NCI-H748 (cell line): Measurements from ENCODE around the gene ZMPSTE24.
"Not testable (repeated sequence)": the region's sequence is repeated elsewhere in the genome, so short reads cannot be mapped to it uniquely, and the experiment has no call there.

Experiments used
- DNase-seq: peaks from one replicate; lab custom pipeline; 2025; ENCODE audit not compliant: unreplicated experiment; lab: John Stamatoyannopoulos, UW

The ZMPSTE24 gene

DNA sequence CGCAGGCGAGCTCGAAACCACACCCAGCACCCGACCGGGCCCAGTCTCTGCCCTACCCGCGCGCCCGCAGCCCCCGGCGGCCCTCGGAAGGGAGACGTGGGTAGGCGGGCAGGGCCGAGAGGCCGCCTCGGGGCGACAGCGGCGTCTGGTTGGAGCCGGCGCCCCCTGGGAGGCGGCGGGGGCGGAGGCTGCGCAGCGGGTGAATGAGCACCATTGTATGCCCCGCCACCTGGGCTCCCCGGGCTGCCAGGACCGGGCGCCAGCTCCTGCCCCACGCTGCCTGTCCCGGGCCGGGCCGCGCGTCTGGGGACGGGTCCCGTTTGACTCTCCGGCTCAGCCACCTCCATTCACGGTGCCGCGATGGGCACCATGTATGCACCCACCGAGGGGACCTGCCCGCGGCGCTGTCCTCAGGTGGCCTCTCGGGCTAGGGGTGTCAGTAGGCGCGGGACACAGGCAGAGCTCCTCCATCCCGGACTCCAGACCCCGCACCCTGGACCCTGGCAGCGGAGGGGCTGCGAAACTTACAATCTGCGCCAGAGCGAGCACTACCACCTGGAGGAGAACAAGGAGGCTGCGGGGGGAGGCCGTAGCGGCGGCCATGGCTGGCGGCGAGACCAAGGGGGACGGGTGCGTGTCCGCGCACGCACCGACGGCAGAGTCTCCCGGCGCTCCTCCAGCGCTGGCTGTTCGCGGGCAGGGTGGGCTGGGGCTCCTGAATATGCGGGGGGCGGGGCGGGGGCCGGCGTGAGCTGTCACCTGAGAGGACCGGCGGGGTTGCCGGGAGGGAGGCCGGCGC, 58.8 kb downstream of the ZMPSTE24 start, which contains the start of gene COL9A2:
COL9A2 (minus strand) TSS at position 692 of the 799 bp plus-strand sequence; CDS start at position 603, 89 bp downstream.
- DNase-seq, result peak; percentile 92

DNA sequence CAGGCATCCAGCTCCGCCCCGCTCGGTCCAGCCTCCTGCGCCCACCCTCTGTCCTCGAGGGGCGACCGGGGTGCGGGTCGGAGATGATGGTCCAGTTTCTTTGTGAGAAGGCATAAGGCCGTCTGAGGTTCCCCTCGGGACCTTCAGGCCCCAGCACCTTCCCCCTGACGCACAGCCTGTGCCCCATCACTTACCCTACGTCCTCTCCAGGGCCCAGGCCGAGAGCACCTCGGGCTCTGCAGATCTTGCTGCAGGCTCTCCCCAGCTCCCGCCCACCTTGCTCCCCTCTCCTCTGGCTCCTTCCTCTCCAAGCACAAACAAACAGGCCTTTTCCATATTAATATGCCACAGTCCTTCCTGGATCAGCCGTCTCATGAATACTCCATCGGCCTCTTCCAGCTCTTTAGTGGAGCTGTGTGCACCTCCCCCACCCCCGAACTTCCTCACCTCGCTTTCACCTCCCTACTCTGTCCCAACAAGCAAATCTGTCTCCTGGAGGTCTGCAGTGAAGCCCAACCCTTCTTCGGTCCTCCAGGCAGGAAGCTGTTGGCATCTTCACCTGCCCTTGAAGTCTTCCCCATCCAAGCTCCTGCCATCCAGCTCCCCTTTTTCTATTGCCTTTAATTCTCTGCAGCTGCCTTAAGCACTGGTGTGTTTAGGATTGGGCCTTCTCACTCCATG, 59.5 kb downstream of the ZMPSTE24 start:
- no peak for DNase-seq

DNA sequence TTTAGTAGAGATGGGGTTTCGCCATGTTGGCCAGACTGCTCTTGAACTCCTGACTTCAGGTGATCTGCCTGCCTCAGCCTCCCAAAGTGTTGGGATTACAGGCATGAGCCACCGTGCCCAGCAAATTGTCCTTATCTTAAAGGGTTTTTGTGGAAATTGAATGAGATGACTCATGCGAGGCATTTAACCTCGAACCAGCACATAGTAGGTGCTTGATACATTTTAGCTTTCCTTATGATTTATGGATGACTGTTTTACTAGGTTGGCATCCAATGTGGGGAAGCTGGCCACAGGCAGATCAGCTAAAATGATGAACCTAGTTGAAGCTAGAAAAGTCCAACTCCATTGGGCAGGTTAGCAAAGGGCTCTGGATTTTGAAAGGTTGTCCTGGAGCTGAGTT, 60.4 kb downstream of the ZMPSTE24 start:
- DNase-seq, result no peak

DNA sequence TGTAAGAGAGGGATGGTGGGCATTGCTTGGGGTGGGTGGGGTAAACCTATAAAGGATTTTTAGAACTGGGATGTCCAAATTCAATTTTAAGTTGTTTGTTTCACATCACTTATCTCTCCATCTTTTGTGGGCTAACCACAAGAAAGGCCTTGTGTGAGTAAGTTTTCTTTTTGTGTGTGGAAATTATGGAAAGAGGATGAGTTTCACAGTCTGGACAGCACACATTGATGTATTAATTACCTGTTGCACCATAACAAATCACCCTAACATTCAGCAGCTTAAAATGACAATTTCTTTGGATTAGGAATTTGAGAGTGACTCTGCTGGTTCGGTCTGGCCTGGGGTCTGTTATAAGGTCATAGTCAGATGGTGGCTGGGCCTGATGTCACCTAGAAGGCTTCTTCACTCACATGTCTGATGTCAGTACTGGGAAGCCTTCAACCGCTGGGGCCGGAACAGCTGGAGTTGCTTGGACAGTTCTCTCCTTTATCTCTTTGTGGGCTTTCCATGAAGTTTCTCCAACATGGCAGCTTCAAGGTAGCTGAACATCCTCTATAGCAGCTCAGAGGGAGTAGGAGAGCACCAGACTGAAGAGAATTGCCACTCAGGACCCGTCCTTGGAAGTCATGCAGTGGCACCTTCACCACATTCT, 61.1 kb downstream of the ZMPSTE24 start:
- no peak for DNase-seq

DNA sequence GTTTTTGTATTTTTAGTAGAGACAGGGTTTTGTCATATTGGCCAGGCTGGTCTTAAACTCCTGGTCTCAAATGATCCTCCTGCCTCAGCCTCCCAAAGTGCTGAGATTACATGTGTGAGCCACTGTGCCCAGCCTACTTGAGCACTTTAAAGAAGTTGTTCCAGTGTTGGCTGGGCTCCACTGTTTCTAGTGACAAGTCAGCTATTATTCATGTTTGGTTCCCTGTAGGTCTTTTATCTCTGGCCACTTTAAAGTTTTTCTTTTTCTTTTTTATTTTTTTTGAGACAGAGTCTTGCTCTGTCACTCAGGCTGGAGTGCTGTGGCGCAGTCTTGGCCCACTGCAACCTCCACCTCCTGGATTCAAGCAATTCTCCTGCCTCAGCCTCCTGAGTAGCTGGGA, 73.4 kb downstream of the ZMPSTE24 start:
- not testable (repeated sequence) for DNase-seq

DNA sequence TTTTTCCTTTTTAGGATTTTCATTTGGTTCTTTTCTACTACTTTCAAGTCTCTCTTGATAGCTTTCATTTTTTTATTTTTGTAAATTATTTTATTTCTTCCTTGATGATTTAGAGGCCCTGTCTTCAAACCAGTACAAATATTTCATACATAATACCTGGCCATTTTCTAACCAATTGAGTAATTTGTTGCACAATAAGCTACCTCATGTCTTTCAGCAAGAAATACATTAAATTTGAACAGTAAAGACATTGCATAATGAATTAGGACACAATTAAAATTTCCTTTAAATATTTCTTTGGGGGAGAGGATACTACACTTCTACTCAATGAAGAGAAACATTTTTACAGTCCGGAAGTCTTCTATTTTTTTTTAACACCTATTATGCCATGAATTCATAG, 74.7 kb downstream of the ZMPSTE24 start:
- DNase-seq, result no peak

DNA sequence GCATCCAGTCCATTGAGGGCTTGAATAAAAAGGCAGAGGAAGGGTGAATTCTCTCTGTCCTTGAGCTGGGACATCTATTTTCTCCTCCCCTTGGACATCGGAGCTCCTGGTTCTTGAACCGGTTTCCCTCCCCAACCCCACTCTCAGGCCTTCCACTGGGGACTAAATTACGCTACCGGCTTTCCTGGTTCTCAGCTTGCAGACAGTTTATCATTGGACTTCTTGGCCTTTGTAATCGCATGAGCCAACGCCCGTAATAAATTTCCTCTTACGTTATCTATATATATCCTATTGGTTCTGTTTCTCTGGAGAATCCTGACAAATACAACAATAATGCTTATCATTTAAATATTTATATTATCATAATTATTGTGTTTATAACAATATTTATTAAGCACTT, 79.4 kb downstream of the ZMPSTE24 start:
- DNase-seq, result no peak

DNA sequence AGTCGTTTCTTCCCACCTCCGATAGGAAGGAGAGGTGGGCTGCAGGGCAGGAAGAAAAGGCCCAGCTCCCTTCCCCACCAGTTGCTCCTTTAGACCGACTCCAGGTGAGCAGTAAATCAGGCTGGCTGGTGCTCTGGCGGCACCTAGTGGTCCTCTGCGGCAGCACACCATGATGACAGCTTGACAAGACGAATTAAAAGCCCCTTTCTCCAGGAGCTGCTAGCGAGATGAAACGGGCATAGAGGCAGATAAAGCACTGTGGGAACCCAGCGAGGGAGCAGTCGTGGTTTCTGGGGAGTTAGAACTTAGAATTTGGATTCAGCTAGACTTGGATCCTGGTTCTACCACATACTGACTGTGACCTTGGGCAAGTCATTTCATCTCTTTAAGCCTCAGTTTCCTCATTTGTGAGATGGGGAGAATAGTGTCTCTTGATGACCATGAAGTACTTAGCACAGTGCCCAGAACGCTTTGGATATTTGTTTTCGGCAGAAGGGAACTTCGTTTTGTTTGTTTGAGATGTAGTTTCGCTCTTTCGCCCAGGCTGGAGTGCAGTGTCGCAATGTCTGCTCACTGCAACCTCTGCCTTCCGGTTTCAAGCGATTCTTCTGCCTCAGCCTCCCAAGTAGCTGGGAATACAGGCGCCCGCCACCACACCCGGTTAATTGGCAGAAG, 80.8 kb downstream of the ZMPSTE24 start:
- peak; percentile 99 for DNase-seq

DNA sequence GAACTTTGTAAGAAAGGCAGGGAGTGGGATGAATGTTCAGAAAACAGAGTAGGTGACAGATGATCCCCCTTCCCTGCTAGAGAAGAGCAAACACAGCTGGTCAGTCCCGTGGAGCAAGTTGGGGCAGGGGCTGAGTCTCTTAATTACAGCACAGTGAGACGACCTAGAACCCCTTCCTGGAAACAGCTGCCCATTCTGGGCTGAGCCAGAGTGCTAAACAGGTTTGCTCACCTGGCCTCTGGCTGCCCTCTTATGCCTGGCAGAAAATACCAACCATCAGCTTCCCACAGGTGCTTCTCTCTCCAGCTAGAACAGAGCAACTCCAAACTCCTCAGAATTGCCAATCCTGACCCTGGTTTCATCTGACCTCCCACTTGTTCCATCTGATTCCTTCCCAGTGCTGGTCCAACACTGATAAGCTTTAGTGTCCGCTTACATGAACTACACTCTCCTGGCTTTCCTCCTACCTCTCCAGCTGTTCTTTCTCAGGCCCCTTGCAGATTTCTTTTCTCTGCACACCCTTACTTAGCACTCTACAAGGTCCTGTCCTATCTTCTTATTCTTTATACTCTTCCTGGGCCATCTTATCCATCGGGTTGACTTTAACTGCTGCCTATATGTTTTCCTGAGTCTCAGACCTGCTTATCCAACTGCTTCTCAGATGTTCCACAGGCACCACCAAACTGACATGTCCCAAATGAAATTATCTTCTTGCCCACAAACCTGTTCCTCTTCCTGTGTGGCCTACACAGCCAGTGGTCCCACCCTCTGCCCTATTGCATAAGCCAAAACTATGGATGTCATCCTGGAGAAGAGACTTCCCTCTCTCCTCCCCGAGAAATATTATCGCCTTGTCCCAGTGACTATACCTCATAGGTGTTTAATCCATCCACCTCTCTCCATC, 81.6 kb downstream of the ZMPSTE24 start:
- DNase-seq, result peak; percentile 76

DNA sequence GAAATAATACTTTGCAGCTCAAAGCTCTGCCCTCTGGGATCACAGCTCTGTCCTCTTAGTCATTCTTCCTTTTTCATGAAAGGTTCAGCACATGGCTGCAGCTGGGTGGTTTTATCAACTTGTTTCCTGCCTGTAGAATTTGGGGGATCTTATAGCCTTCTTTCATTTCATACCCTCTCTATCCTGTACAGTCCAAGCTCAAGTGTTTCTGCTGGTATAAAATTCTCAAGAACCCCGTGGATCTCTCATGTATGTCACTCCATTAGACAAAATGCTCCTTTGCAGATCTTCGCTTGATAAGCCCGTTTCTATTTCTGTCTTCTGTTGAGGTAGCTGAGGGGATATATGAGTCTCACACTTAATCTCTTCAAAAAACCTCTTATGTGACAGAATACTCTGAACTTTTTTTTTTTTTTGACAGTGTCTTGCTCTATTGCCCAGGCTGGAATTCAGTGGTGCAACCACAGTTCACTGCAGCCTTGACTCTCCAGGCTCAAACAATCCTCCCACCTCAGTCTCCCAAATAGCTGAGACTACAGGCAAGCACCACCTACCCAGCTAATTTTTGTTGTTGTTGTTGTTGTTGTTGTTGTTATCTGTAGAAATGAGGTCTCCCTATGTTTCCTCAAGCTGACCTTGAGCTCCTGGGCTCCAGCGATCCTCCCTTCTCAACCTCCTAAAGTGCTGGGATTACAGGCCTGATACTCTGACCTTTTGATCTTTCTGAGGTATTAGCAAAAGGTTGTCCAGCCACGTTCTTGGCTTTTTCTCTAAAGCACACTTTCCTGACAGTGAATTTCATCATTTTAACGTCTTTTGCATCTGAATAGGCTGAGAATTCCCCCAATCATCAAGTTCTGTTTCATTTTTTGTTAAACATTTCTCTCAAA, 83.7 kb downstream of the ZMPSTE24 start:
- DNase-seq, result no peak

DNA sequence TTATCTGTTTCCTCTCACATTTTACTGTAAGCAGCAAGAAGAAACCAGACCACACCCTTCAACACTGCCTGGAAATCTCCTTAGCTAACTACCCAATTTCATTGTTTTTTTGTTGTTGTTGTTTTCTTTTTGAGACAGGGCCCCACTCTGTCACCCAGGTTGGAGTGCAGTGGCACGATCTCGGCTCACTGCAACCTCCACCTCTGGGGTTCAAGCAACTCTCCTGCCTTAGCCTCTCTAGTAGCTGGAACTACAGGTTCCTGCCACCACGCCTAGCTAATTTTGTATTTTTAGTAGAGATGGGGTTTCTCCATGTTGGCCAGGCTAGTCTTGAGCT, 84.3 kb downstream of the ZMPSTE24 start:
- not testable (repeated sequence) for DNase-seq
